Measurements from ENCODE around the gene ALKBH5.
"Not testable (repeated sequence)": the region's sequence is repeated elsewhere in the genome, so short reads cannot be mapped to it uniquely, and the experiment has no call there.

Gene ALKBH5

GRCh38 chr17:18195246-18195645 lies 11.6 kb downstream of the ALKBH5 start:
- Histone ChIP-seq H3K36me3 (ENCODE audit: control insufficient read depth, insufficient read depth, low read length) (peaks cover 22% of the 10 kb centered on the region), H3K4me3 (ENCODE audit: low read length) (no peak overlapping the region), H3K4me1 (ENCODE audit: control insufficient read depth, insufficient read depth, low read length) (no peaks in the 10 kb centered on the region), H3K27me3 (ENCODE audit: control insufficient read depth, insufficient read depth, low read length) (no peaks in the 10 kb centered on the region), H3K9me3 (ENCODE audit: control insufficient read depth, insufficient read depth, low read length) (no peaks in the 10 kb centered on the region), H3K27ac (ENCODE audit: low read length) (no peak overlapping the region)
- DNase-seq (ENCODE audit: low read depth, low spot score), result no peak
- WGBS (ENCODE audit: insufficient coverage, insufficient read length), result no CpG with 5 or more reads among the region's 5 CpGs

GRCh38 chr17:18197535-18198194 lies 14.0 kb downstream of the ALKBH5 start:
- WGBS (ENCODE audit: insufficient coverage, insufficient read length), result 100% methylated on average over 1 of the region's 3 CpGs

GRCh38 chr17:18198530-18198929 lies 14.9 kb downstream of the ALKBH5 start:
- no peak overlapping the region for H3K27ac ChIP-seq (ENCODE audit: low read length)
- WGBS (ENCODE audit: insufficient coverage, insufficient read length), result no CpG with 5 or more reads among the region's 4 CpGs
- no peaks in the 10 kb centered on the region for H3K9me3 ChIP-seq (ENCODE audit: control insufficient read depth, insufficient read depth, low read length)
- H3K4me3 ChIP-seq (ENCODE audit: low read length), result no peak overlapping the region
- H3K4me1 ChIP-seq (ENCODE audit: control insufficient read depth, insufficient read depth, low read length), result peaks cover 9% of the 10 kb centered on the region
- H3K27me3 ChIP-seq (ENCODE audit: control insufficient read depth, insufficient read depth, low read length), result no peaks in the 10 kb centered on the region
- no peak for DNase-seq (ENCODE audit: low read depth, low spot score)
- H3K36me3 ChIP-seq (ENCODE audit: control insufficient read depth, insufficient read depth, low read length), result peaks cover 26% of the 10 kb centered on the region

More at GRCh38 chr17:18197535-18198194, 14.0 kb downstream of the ALKBH5 start:
- Histone ChIP-seq H3K4me1 (ENCODE audit: control insufficient read depth, insufficient read depth, low read length) (peaks cover 7% of the 10 kb centered on the region), H3K27me3 (ENCODE audit: control insufficient read depth, insufficient read depth, low read length) (no peaks in the 10 kb centered on the region), H3K9me3 (ENCODE audit: control insufficient read depth, insufficient read depth, low read length) (no peaks in the 10 kb centered on the region), H3K36me3 (ENCODE audit: control insufficient read depth, insufficient read depth, low read length) (peaks cover 26% of the 10 kb centered on the region), H3K4me3 (ENCODE audit: low read length) (no peak overlapping the region), H3K27ac (ENCODE audit: low read length) (no peak overlapping the region)
- no peak for DNase-seq (ENCODE audit: low read depth, low spot score)

GRCh38 chr17:18201108-18201507 lies 17.5 kb downstream of the ALKBH5 start:
- Histone ChIP-seq H3K27me3 (ENCODE audit: control insufficient read depth, insufficient read depth, low read length) (no peaks in the 10 kb centered on the region), H3K4me1 (ENCODE audit: control insufficient read depth, insufficient read depth, low read length) (peaks cover 9% of the 10 kb centered on the region), H3K9me3 (ENCODE audit: control insufficient read depth, insufficient read depth, low read length) (no peaks in the 10 kb centered on the region), H3K27ac (ENCODE audit: low read length) (no peak overlapping the region), H3K36me3 (ENCODE audit: control insufficient read depth, insufficient read depth, low read length) (peaks cover 26% of the 10 kb centered on the region), H3K4me3 (ENCODE audit: low read length) (no peak overlapping the region)
- no CpG with 5 or more reads among the region's 4 CpGs for WGBS (ENCODE audit: insufficient coverage, insufficient read length)
- DNase-seq (ENCODE audit: low read depth, low spot score), result no peak

- Histone ChIP-seq H3K27ac (ENCODE audit: low read length) (no peak overlapping the region), H3K9me3 (ENCODE audit: control insufficient read depth, insufficient read depth, low read length) (no peaks in the 10 kb centered on the region), H3K4me1 (ENCODE audit: control insufficient read depth, insufficient read depth, low read length) (peaks cover 9% of the 10 kb centered on the region), H3K27me3 (ENCODE audit: control insufficient read depth, insufficient read depth, low read length) (no peaks in the 10 kb centered on the region), H3K36me3 (ENCODE audit: control insufficient read depth, insufficient read depth, low read length) (peaks cover 27% of the 10 kb centered on the region), H3K4me3 (ENCODE audit: low read length) (no peak overlapping the region)
- no CpG with 5 or more reads among the region's 7 CpGs for WGBS (ENCODE audit: insufficient coverage, insufficient read length)
- DNase-seq (ENCODE audit: low read depth, low spot score), result no peak
Measured at GRCh38 chr17:18203308-18203707, 19.7 kb downstream of the ALKBH5 start.

GRCh38 chr17:18205861-18206260 lies 22.2 kb downstream of the ALKBH5 start:
- no CpG with 5 or more reads among the region's 2 CpGs for WGBS (ENCODE audit: insufficient coverage, insufficient read length)
- Histone ChIP-seq H3K4me1 (ENCODE audit: control insufficient read depth, insufficient read depth, low read length) (peaks cover 3% of the 10 kb centered on the region; the same call in 1 of the 2 replicates), H3K27me3 (ENCODE audit: control insufficient read depth, insufficient read depth, low read length) (no peaks in the 10 kb centered on the region), H3K27ac (ENCODE audit: low read length) (no peak overlapping the region), H3K4me3 (ENCODE audit: low read length) (no peak overlapping the region), H3K36me3 (ENCODE audit: control insufficient read depth, insufficient read depth, low read length) (peaks cover 21% of the 10 kb centered on the region), H3K9me3 (ENCODE audit: control insufficient read depth, insufficient read depth, low read length) (no peaks in the 10 kb centered on the region)
- no peak for DNase-seq (ENCODE audit: low read depth, low spot score)

GRCh38 chr17:18206962-18207361 lies 23.3 kb downstream of the ALKBH5 start:
- Histone ChIP-seq H3K27me3 (ENCODE audit: control insufficient read depth, insufficient read depth, low read length) (no peaks in the 10 kb centered on the region), H3K36me3 (ENCODE audit: control insufficient read depth, insufficient read depth, low read length) (peaks cover 20% of the 10 kb centered on the region)

GRCh38 chr17:18208092-18208491 lies 24.5 kb downstream of the ALKBH5 start:
- no peak for DNase-seq (ENCODE audit: low read depth, low spot score)
- Histone ChIP-seq H3K4me3 (ENCODE audit: low read length) (no peak overlapping the region), H3K27ac (ENCODE audit: low read length) (no peak overlapping the region), H3K4me1 (ENCODE audit: control insufficient read depth, insufficient read depth, low read length) (0 out of 2 replicates have a peak, but pooled peaks cover 1% of the 10 kb centered on the region), H3K36me3 (ENCODE audit: control insufficient read depth, insufficient read depth, low read length) (peaks cover 20% of the 10 kb centered on the region), H3K9me3 (ENCODE audit: control insufficient read depth, insufficient read depth, low read length) (no peaks in the 10 kb centered on the region), H3K27me3 (ENCODE audit: control insufficient read depth, insufficient read depth, low read length) (no peaks in the 10 kb centered on the region)
- WGBS (ENCODE audit: insufficient coverage, insufficient read length), result no CpG with 5 or more reads among the region's 19 CpGs

More at GRCh38 chr17:18206962-18207361, 23.3 kb downstream of the ALKBH5 start:
- Histone ChIP-seq H3K4me3 (ENCODE audit: low read length) (no peak overlapping the region), H3K9me3 (ENCODE audit: control insufficient read depth, insufficient read depth, low read length) (no peaks in the 10 kb centered on the region), H3K4me1 (ENCODE audit: control insufficient read depth, insufficient read depth, low read length) (0 out of 2 replicates have a peak, but pooled peaks cover 1% of the 10 kb centered on the region), H3K27ac (ENCODE audit: low read length) (no peak overlapping the region)
- DNase-seq (ENCODE audit: low read depth, low spot score), result no peak

GRCh38 chr17:18213666-18214270 lies 30.1 kb downstream of the ALKBH5 start:
- no peak overlapping the region for H3K4me3 ChIP-seq (ENCODE audit: low read length)
- no peaks in the 10 kb centered on the region for H3K27me3 ChIP-seq (ENCODE audit: control insufficient read depth, insufficient read depth, low read length)
- no CpG with 5 or more reads among the region's 7 CpGs for WGBS (ENCODE audit: insufficient coverage, insufficient read length)
- DNase-seq (ENCODE audit: low read depth, low spot score), result no peak
- peaks cover 5% of the 10 kb centered on the region for H3K36me3 ChIP-seq (ENCODE audit: control insufficient read depth, insufficient read depth, low read length)
- no peak overlapping the region for H3K27ac ChIP-seq (ENCODE audit: low read length)
- no peaks in the 10 kb centered on the region for H3K4me1 ChIP-seq (ENCODE audit: control insufficient read depth, insufficient read depth, low read length)
- no peaks in the 10 kb centered on the region for H3K9me3 ChIP-seq (ENCODE audit: control insufficient read depth, insufficient read depth, low read length)

- H3K27ac ChIP-seq (ENCODE audit: low read length); H3K4me3 ChIP-seq (ENCODE audit: low read length); H3K9me3 ChIP-seq (ENCODE audit: control insufficient read depth, insufficient read depth, low read length); H3K4me1 ChIP-seq (ENCODE audit: control insufficient read depth, insufficient read depth, low read length); DNase-seq (ENCODE audit: low read depth, low spot score); H3K27me3 ChIP-seq (ENCODE audit: control insufficient read depth, insufficient read depth, low read length); H3K36me3 ChIP-seq (ENCODE audit: control insufficient read depth, insufficient read depth, low read length): not testable (repeated sequence)
- no CpG with 5 or more reads among the region's 11 CpGs for WGBS (ENCODE audit: insufficient coverage, insufficient read length)
Measured at GRCh38 chr17:18216906-18217305, 33.3 kb downstream of the ALKBH5 start.
